HCT116 (cell line): ENCODE data around the gene IL15RA.

Source experiments
- CTCF ChIP-seq, 3 experiments: fragments of 200-600 bp in 1 of 3; sonication (generic) in 1 of 3; IDR thresholded peaks in 2 of 3; conservative IDR thresholded peaks in 1 of 3; 2 replicates each; pipeline ENCODE4 v1.5.1; 2012 to 2017; ENCODE audit warnings: low read depth in 2 of 3, low read length in 2 of 3, antibody characterized with exemption in 1 of 3, borderline replicate concordance in 1 of 3, control low read depth in 1 of 3, mild to moderate bottlenecking in 1 of 3, mixed read lengths in 1 of 3, mixed run types in 1 of 3, moderate library complexity in 1 of 3; ENCODE audit not compliant: insufficient read depth in 1 of 3
- MAX ChIP-seq: IDR thresholded peaks from 2 replicates; pipeline ENCODE4 v1.6.1; 2012
- POLR2A ChIP-seq: IDR thresholded peaks from 2 replicates; pipeline ENCODE4 v1.7.0; 2011; ENCODE audit warnings: borderline replicate concordance; ENCODE audit not compliant: insufficient read depth, insufficient read length; ENCODE audit errors: extremely low read depth
- POLR2AphosphoS5 ChIP-seq: IDR thresholded peaks from 2 replicates; pipeline ENCODE4 v1.6.1; 2011; ENCODE audit warnings: mild to moderate bottlenecking, low read depth, low read length, moderate library complexity
- YY1 ChIP-seq: IDR thresholded peaks from 2 replicates; pipeline ENCODE4 v1.6.1; 2011; ENCODE audit warnings: low read length, low read depth, moderate library complexity, mild to moderate bottlenecking; ENCODE audit not compliant: insufficient replicate concordance; ENCODE audit errors: extremely low read depth
- TF ChIP-seq, protein P1 (sequence below): IDR thresholded peaks from 2 replicates; pipeline ENCODE4 v1.6.1; 2012; ENCODE audit warnings: low read depth

DNA sequence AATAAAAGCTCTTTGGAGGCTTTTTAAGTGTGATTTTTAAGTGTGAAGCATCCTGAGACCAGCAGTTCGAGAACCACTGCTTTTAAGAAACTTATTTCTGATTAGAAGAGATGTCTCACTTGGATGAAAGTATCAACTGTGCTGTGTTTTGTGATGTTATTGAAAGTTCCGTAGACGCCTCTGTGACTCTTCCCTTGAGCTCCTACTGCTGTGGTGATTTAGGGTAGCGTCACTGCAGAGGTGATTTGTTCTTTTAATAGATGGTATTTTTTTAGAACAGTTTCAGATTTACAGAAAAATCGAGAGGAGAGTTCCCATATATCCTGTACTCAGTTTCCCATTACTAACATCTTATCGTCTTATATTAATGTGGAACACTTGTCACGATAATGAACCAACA is 57.8 kb downstream of the IL15RA start:
- TF ChIP-seq CTCF (IDR thresholded peaks at IDR 0.05 in 2 of 3, conservative IDR thresholded peaks at IDR 0.05 in 1 of 3; ENCODE audit: borderline replicate concordance in 1 of 3, insufficient read depth in 1 of 3, low read depth in 2 of 3, low read length in 2 of 3) (no peak), POLR2AphosphoS5 (no peak), POLR2A (no peak), MAX (no peak), YY1 (no peak)
- TF ChIP-seq, protein P1, sequence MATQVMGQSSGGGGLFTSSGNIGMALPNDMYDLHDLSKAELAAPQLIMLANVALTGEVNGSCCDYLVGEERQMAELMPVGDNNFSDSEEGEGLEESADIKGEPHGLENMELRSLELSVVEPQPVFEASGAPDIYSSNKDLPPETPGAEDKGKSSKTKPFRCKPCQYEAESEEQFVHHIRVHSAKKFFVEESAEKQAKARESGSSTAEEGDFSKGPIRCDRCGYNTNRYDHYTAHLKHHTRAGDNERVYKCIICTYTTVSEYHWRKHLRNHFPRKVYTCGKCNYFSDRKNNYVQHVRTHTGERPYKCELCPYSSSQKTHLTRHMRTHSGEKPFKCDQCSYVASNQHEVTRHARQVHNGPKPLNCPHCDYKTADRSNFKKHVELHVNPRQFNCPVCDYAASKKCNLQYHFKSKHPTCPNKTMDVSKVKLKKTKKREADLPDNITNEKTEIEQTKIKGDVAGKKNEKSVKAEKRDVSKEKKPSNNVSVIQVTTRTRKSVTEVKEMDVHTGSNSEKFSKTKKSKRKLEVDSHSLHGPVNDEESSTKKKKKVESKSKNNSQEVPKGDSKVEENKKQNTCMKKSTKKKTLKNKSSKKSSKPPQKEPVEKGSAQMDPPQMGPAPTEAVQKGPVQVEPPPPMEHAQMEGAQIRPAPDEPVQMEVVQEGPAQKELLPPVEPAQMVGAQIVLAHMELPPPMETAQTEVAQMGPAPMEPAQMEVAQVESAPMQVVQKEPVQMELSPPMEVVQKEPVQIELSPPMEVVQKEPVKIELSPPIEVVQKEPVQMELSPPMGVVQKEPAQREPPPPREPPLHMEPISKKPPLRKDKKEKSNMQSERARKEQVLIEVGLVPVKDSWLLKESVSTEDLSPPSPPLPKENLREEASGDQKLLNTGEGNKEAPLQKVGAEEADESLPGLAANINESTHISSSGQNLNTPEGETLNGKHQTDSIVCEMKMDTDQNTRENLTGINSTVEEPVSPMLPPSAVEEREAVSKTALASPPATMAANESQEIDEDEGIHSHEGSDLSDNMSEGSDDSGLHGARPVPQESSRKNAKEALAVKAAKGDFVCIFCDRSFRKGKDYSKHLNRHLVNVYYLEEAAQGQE: no peak
